ENCODE measurements around the gene PARP14.
"Not testable (repeated sequence)": the region's sequence is repeated elsewhere in the genome, so short reads cannot be mapped to it uniquely, and the experiment has no call there.

PARP14 gene

DNA sequence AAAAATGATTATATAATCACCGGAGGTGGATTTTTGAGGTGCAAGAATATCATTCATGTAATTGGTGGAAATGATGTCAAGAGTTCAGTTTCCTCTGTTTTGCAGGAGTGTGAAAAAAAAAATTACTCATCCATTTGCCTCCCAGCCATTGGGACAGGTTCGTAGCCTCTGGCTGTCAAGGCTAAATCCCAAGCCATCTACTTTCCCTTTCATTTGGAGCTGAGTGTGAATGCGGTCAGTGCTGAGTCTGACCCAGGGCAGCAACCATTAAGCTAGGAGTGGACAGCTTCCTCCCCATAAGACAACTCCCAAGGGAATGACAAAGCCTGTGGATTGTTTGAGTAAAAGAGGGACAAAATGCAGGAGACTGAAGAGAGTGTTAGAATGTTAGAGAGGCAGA lies 33.6 kb downstream of the PARP14 start:
- in situ Hi-C loops (cut with MboI; ENCODE audit: low sequenced_read_pairs) = no loop called here

DNA sequence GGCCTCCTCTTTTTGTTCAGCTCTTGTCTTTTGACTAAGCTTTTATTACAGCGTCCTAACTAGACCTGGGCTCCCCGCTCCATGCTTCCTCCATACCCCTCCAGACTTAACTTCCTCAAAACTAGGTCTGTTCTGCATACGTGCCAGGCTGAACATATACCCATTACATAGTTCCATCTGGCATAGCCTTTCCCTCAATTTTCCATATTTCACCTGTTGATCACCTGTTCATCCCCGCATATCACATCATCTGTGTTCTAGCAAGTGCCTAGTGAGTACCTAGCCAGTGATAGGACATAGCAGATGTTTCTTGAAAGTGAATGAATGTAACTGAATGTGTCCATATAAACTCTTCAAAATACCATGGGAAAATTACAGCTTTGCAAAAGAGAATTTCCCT lies 36.0 kb downstream of the PARP14 start:
- in situ Hi-C loops (cut with MboI; ENCODE audit: low sequenced_read_pairs) = no loop called here

DNA sequence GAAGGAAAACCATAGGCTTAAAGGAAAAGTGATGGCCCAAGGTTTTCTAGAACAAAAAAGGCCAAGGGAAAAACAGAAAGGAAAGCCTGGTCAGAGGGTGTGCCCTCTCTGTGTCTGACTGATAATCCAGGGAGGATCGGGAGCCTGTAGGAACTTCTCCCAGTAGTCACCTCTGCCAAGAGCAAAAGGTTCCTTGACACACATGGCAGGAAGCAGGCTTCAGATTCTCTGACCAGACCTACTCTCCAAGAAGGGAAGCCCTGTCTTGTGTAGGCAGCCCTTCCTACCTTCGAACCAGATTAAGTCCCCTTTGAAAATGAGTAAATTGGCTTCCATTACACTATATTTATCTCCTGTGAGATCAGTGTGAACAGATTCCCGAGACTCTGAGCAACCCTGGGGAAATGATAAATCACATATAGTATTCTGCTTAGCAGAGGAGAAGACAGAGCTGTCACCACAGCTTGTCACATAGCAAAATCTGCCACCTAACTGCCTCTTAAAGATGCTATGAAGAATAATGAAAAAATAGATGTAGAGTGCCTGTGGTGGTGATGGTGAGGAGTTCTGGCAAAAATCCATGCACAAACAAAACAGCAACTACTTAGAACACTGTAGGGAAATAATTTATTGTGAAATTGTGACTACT lies 38.8 kb downstream of the PARP14 start:
- in situ Hi-C loops (cut with MboI; ENCODE audit: low sequenced_read_pairs) = no loop called here

DNA sequence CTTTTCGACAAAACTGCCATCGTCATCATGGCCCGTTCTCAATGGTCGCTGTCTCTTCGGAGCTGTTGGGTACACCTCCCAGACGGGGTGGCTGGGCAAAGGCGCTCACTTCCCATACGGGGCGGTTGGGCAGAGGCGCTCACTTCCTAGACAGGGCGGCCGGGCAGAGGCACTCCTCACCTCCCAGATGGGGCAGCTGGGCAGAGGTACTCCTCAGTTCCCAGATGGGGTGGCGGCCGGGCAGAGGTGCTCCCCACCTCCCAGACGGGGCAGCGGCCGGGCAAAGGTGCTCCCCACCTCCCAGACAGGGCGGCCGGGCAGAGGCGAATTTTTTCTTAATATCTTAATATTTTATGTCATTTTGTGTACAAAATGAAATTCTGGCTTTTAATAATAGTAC lies 44.5 kb downstream of the PARP14 start:
- in situ Hi-C loops (cut with MboI; ENCODE audit: low sequenced_read_pairs) = no loop called here

DNA sequence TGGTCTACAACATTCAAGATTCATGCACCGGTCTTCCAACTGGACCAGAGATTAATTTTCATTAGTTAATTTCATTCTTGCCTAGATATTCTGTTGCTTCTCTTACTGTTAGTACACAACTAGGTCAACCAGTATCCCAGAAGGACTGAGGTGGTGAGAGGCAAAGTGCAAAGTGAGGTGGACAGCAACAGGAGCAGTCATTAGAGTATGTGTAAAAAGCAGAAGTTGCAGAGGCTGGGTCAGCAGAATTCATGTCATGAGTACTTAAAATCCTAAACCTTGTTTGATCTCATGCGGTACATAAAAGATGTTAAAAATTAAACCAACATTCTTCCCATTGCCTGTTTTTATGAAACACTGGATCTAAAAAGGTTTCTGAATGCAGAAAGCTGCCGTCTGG lies 46.7 kb downstream of the PARP14 start:
- in situ Hi-C loops (cut with MboI; ENCODE audit: low sequenced_read_pairs) = no loop called here

DNA sequence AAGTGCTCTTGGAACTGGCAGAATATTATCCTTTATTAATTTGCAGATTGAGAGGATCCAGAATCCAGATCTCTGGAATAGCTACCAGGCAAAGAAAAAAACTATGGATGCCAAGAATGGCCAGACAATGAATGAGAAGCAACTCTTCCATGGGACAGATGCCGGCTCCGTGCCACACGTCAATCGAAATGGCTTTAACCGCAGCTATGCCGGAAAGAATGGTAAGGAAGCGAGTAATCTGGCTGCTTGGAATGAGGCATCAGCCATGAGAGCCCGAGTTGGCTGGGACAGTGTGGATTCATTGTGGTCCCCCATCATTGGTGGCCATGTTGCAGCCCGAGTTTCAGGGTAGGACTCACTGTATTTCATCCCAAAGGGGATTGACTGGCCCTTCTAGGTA lies 47.1 kb downstream of the PARP14 start:
- in situ Hi-C loops (cut with MboI; ENCODE audit: low sequenced_read_pairs) = no loop called here

DNA sequence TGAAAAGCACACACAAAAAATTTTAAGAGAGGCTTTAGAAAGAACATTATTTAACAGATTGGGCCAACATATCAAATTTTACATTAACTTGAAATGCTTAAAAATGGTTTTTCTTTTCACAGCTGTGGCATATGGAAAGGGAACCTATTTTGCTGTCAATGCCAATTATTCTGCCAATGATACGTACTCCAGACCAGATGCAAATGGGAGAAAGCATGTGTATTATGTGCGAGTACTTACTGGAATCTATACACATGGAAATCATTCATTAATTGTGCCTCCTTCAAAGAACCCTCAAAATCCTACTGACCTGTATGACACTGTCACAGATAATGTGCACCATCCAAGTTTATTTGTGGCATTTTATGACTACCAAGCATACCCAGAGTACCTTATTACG lies 47.5 kb downstream of the PARP14 start:
- in situ Hi-C loops (cut with MboI; ENCODE audit: low sequenced_read_pairs) = no loop called here

DNA sequence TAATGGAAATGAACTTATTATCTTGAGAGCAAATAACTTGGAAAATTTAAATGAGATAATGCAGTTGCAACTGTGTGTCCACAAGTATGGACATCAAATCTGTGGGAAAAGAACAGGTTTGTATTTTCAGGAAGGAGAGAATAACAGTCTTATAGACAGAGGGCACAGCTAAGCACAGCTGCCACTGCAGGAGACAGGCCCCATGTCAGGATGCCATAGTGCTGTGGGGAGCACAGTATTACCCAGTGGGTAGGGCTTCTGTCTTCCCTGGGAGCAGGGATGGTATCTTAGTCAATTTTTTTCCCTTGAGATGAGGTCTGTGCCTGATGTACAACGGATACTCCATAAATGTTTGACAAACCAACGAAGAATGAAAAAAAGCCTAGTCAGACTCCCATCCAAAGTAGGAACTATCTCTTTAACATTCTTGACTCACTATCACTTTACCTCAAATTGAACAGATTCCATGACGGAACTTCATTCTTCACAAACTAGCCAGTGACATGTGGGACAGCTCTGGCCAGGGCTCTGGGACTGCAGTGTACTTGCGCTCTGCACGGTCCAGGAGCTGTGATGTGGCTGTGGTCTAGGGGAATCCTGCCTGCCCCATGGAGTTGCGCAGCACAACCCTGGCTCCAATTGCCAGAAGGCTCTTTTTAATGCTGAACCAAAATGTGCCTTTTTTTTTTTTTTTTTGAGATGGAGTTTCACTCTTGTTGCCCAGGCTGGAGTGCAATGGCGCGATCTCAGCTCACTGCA lies 48.3 kb downstream of the PARP14 start:
- in situ Hi-C loops (cut with MboI; ENCODE audit: low sequenced_read_pairs) = no loop called here

DNA sequence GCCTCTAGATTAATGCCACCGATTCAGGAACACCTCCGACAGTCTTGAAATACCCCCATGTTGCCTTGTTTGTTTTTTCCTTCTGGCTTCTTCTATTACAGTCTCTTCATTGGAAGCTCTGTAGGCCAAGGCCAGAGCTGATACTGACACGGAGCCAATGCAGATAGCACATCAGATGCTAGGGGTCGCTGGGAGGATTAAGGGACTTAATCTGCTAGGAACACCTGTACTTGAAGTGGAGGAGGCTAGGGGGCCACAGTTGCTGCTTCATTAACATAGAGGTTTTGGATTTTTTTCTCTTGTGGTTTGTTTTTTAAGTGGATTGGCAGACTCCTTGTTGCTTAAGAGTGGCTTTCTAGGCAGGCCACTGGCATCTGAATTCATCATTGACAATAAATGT lies 49.6 kb downstream of the PARP14 start:
- in situ Hi-C loops (cut with MboI; ENCODE audit: low sequenced_read_pairs) = no loop called here

DNA sequence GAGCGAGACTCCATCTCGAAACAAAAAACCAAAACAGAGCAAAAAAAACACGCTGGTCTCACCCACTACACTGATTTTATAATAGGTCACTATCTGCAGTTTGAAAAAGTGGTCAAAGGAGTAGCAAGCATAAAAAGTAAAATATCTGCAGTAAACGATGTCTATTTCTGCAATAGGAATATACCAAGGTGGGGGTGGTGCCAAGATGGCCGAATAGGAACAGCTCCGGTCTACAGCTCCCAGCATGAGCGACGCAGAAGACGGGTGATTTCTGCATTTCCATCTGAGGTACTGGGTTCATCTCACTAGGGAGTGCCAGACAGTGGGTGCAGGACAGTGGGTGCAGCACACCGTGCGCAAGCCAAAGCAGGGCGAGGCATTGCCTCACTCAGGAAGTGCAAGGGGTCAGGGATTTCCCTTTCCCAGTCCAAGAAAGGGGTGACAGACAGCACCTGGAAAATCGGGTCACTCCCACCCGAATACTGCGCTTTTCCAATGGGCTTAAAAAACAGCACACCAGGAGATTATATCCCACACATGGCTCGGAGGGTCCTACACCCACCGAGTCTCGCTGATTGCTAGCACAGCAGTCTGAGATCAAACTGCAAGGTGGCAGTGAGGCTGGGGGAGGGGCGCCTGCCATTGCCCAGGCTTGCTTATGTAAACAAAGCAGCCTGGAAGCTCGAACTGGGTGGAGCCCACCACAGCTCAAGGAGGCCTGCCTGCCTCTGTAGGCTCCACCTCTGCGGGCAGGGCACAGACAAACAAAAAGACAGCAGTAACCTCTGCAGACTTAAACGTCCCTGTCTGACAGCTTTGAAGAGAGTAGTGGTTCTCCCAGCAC lies 52.3 kb downstream of the PARP14 start:
- in situ Hi-C loops (cut with MboI; ENCODE audit: low sequenced_read_pairs) = not testable (repeated sequence)

DNA sequence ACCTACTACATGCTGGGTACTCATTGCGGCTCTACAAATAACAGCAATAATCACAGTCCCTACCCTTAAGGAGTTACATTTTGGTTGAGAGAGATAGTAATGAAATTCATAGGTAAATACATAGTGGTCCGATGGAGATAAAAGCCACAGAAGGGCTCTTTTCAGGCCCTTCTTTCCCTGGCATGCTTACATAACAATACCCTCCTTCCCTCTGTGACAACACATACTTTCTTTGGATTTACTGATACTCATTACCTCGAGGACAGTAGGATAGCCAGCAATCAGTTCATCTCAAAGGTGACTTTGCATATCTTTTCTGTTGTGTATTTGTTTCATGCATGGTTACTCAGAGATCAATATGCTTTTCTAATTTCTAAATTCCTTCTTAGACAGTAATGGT lies 58.5 kb downstream of the PARP14 start:
- in situ Hi-C loops (cut with MboI; ENCODE audit: low sequenced_read_pairs) = no loop called here

DNA sequence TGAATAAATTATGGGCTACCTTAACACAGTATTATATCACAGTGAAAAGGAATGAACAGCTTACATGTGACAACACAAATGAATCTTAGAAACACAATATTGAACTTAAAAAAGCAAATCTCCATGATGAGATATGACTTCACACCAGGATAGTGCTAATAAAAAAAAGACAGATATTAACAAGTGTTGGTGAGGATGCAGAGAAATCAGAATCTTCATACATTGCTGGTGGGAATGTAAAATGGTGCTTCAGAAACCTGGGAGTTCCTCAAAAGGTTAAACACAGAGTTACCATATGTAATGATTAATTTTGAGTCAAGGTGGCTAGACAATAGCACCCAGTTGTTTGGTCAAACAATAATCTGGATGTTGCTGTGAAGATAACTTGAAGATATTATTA lies 61.6 kb downstream of the PARP14 start:
- in situ Hi-C loops (cut with MboI; ENCODE audit: low sequenced_read_pairs) = no loop called here

DNA sequence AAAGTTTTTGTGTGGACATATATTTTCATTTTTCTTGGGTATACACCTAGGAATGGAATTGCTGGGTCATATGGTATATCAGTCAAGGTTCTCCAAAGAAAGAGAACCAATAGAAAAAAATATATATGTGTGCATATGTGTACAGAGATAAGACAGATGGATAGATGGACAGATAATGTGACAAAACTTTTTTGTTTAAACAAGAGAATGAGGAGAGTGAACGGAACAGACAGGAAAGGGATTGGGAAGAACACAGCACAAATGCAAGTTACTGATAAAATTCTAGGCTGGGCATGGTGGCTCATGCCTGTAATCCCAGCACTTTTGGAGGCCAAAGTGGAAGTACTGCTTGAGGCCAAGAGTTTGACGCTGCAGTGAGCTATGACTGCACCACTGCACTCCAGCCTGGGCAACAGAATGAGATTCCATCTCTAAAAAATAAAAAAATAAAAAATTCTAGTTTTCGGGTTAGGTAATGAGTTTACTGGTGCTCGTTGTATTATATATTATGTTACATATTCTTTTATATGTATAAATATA lies 63.0 kb downstream of the PARP14 start:
- in situ Hi-C loops (cut with MboI; ENCODE audit: low sequenced_read_pairs) = no loop called here

DNA sequence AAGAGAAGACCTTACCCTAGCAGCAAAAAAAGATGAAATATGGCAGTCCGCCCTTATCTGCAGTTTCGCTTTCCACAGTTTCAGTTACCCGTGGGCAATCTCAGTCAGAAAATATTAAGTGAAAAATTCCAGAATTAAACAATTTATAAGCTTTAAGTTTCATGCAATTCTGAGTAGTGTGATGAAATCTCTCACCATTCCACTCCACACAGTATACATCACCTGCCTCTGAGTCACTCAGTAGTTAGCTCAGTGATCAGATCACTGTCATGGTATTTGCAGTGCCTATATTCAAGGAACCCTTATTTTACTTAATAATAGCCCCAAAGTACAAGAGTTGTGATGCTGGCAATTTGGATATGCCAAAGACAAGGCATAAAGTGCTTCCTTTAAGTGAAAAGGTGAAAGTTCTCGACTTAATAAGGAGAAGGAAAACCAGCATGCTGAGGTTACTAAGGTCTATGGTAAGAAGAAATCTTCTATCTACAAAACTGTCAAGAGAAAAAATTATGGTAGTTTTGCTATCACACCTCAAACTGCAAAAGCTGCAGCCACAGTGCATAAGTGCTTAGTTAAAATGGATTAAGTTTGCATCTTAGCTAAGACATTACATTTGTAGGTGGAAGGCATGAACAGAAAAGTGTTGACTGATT lies 64.9 kb downstream of the PARP14 start:
- in situ Hi-C loops (cut with MboI; ENCODE audit: low sequenced_read_pairs) = no loop called here

DNA sequence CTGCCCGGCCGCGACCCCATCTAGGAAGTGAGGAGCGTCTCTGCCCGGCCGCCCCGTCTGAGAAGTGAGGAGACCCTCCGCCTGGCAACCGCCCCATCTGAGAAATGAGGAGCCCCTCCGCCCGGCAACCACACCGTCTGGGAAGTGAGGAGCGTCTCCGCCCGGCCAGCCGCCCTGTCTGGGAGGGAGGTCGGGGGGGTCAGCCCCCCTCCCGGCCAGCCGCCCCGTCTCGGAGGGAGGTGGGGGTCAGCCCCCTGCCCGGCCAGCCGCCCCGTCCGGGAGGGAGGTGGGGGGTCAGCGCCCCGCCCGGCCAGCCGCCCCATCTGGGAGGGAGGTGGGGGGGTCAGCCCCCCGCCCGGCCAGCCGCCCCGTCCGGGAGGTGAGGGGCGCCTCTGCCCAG lies 66.7 kb downstream of the PARP14 start:
- in situ Hi-C loops (cut with MboI; ENCODE audit: low sequenced_read_pairs) = not testable (repeated sequence)

DNA sequence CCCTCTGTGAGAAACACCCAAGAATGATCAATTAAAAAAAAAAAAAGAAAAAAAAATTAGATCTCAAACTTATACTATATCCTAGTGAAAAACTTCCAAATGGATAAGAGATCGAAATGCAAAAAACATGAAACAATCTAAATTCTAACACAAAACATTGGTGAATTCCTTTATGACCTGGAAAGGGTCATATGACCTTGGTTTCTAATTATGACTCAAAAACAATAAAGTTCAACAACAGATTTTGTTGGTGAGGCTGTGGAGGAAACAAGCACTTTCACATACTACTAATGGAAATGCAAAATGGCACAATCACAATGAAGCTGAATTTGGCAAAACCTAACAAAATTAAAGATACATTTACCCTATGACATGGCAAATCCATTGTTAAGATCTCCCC lies 67.7 kb downstream of the PARP14 start:
- in situ Hi-C loops (cut with MboI; ENCODE audit: low sequenced_read_pairs) = no loop called here

DNA sequence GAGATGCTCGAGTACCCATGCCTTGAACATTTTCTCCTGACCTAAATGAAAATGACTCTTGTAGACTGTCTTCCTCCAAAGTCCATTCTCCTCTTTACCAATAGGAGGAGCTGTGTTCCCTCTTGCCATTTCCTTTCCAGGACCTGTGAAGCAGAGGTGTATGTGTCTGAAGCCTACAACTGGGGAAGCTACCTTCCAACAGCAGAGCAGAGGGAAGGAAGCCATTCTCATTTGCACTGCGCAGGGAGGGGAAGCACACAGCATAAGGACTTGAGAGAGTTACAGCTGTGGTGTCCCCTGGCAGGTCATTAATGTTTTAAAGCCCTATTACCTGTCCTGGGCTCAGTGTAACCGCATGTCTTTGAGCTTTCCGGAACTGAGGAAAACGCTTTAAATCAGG lies 74.3 kb downstream of the PARP14 start:
- in situ Hi-C loops (cut with MboI; ENCODE audit: low sequenced_read_pairs) = no loop called here

DNA sequence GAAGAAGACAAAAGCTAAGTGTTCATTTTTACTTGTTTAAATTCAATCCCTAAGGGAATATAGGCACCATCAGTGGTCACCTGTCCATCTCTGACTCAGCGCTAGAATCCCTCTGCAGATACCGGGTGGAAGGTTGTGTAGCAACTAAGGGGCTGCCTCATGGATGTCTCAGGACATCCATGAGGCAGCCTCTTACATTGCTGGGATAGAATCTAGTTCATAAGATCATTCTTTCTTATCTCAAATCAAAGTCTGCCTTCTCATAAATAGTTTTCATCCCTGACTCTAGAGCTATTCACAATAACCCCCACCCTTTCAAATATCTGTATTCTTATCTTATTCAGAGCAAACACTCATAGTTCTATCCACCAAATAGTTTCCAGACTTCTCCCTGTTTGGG lies 74.9 kb downstream of the PARP14 start:
- in situ Hi-C loops (cut with MboI; ENCODE audit: low sequenced_read_pairs) = no loop called here

DNA sequence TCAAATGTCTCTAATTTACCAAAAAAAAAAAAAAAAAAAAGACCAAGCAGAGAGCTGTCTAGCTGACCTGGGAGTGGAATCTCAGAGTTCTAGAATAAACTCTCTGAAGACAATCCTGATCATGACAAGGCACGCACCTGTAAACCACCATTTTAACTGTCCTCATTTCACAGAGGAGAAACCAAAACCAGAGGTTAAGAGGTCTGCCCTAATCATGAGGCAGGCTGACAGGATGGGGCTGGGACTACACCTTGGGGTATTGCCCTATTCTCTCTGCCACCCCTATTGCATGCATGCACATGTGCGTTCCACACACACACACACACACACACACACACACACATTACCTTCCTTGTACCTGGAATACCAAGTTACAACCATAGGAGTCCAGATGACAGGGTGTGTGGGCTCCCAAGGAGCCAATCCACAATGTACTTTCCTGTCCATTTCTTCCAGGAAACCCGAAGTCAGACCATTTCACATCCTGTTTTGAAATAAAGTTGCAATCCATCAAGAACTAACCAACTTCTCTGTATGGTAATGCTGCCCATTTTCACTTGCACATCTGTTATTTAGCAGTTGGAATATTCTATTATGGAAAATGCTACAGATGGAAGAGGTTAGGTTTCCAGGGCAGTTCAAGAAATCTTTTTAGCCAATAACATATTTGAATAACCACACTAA lies 78.4 kb downstream of the PARP14 start:
- in situ Hi-C loops (cut with MboI; ENCODE audit: low sequenced_read_pairs) = no loop called here

DNA sequence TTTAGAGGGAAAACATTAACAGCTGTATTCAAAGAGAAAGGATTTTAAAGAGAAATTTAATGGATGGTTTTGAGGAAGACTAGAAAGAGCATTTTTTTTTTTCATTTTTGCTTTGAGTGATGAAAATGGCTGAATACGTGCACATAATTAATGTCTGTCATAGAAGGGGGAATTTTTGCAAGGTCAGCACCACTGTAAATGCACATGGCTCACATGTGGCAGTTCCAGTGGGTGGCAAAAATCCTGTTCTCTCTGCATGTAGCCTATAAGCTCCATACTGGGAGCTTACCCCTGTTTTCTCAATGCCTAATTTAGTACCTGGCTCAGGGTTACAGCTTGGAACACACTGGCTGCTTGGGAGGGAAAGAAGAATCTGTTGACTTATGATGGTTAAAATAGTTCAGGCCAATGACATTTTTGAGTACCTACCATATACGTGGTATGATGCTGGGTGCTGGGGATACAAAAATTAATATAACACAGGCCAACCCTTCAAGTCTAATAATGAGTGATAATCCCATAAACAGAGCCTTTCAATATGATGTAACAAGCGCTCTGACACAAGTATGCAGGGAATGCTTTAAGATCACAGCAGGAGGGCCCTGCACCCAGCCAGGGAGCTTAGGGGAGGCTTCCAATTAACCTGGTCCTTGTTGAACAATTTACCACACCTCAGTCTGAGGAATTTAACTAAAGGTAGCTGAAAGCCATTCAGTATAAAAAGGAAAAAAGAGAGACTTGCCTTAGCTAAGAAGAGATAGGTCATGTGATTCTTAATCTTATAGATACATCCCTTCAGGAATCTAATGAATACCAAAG lies 80.0 kb downstream of the PARP14 start:
- in situ Hi-C loops (cut with MboI; ENCODE audit: low sequenced_read_pairs) = no loop called here

Data from HL-60/S4 treated with phorbol 12-myristate 13-acetate at 8.2 ng/mL for 4 days and 3 days (cell line).